Measurements from ENCODE around the gene GDPGP1. TPM values are rescaled to one million over a fixed set of nuclear protein-coding genes. Genes with fewer than 3 reads are reported as not detected.
"Not testable (repeated sequence)": the region's sequence is repeated elsewhere in the genome, so short reads cannot be mapped to it uniquely, and the experiment has no call there.

Gene GDPGP1
- total RNA-seq, 1 experiment from 2014 or later: 6.6 TPM

- no TSS peak for BruUV-seq (replicated peaks)
- ChIA-PET POLR2A (ENCODE audit: unreplicated experiment) (no interaction called here), CTCF (no interaction called here)
- Histone ChIP-seq H3F3A (ENCODE audit: low read length, unreplicated experiment) (no peaks in the 10 kb centered on the region), H3K9ac (ENCODE audit: low read length) (no peak overlapping the region), H3K79me2 (ENCODE audit: low read length) (0 out of 2 replicates have a peak, but pooled peaks cover 6% of the 10 kb centered on the region), H3K4me2 (ENCODE audit: low read length) (no peak overlapping the region), H4K20me1 (ENCODE audit: low read length) (no peaks in the 10 kb centered on the region), H3K36me3 (ENCODE audit: low read depth, low read length) (no peaks in the 10 kb centered on the region), H2AFZ (ENCODE audit: low read length) (no peak overlapping the region), H3K9me3 (ENCODE audit: low read length) (no peaks in the 10 kb centered on the region), H3K27ac (ENCODE audit: low read length) (peak overlapping the region; percentile 65), H3K4me3 (ENCODE audit: low read length) (no peak overlapping the region), H3K27me3 (ENCODE audit: low read length) (no peaks in the 10 kb centered on the region), H3K9me2 (replicated peaks; ENCODE audit: low read length) (no peaks in the 10 kb centered on the region), H3K4me1 (ENCODE audit: insufficient read depth, low read length) (peaks cover 25% of the 10 kb centered on the region)
- no peak for TF ChIP-seq EZH2 (IDR thresholded peaks at IDR 0.05; ENCODE audit: low read length, unreplicated experiment)
- TF ChIP-seq CTCF (conservative IDR thresholded peaks at IDR 0.05; ENCODE audit: low read depth, low read length): no peak
- TF ChIP-seq EZH2phosphoT487 (IDR thresholded peaks at IDR 0.05; ENCODE audit: borderline replicate concordance, low read length): no peak
- DNase-seq (peak; percentile 18), ATAC-seq (no peak)
- intact Hi-C loops (cut with micrococcal nuclease): no loop called here
These were observed 25.5 kb downstream of the GDPGP1 start for GRCh38 chr15:90259524-90259923.

GRCh38 chr15:90260731-90261130 lies 26.7 kb downstream of the GDPGP1 start:
- intact Hi-C loops (cut with micrococcal nuclease); H3K4me3 ChIP-seq (ENCODE audit: low read length); H3F3A ChIP-seq (ENCODE audit: low read length, unreplicated experiment); ATAC-seq; H3K36me3 ChIP-seq (ENCODE audit: low read depth, low read length); POLR2A ChIA-PET (ENCODE audit: unreplicated experiment); H3K9me3 ChIP-seq (ENCODE audit: low read length); H3K9ac ChIP-seq (ENCODE audit: low read length); H3K4me2 ChIP-seq (ENCODE audit: low read length); H4K20me1 ChIP-seq (ENCODE audit: low read length); H3K9me2 ChIP-seq (replicated peaks; ENCODE audit: low read length); H3K27me3 ChIP-seq (ENCODE audit: low read length); H2AFZ ChIP-seq (ENCODE audit: low read length); CTCF ChIA-PET; H3K27ac ChIP-seq (ENCODE audit: low read length); BruUV-seq (replicated peaks); DNase-seq: not testable (repeated sequence)
- peaks cover 34% of the 10 kb centered on the region for H3K4me1 ChIP-seq (ENCODE audit: insufficient read depth, low read length)
- H3K79me2 ChIP-seq (ENCODE audit: low read length): peaks cover 16% of the 10 kb centered on the region

- TF ChIP-seq CTCF (conservative IDR thresholded peaks at IDR 0.05; ENCODE audit: low read depth, low read length): no peak
- no peak for TF ChIP-seq EZH2 (IDR thresholded peaks at IDR 0.05; ENCODE audit: low read length, unreplicated experiment)
- TF ChIP-seq EZH2phosphoT487 (IDR thresholded peaks at IDR 0.05; ENCODE audit: borderline replicate concordance, low read length): no peak
- ChIA-PET CTCF (no interaction called here), POLR2A (ENCODE audit: unreplicated experiment) (no interaction called here)
- Histone ChIP-seq H3K27ac (ENCODE audit: low read length) (peak overlapping the region; percentile 80), H3K79me2 (ENCODE audit: low read length) (peaks cover 27% of the 10 kb centered on the region), H2AFZ (ENCODE audit: low read length) (no peak overlapping the region), H3K4me2 (ENCODE audit: low read length) (peak overlapping the region; percentile 4; the same call in 1 of the 2 replicates), H3K9me2 (replicated peaks; ENCODE audit: low read length) (no peaks in the 10 kb centered on the region), H3K27me3 (ENCODE audit: low read length) (no peaks in the 10 kb centered on the region), H3K4me3 (ENCODE audit: low read length) (no peak overlapping the region), H3K9me3 (ENCODE audit: low read length) (no peaks in the 10 kb centered on the region), H3K9ac (ENCODE audit: low read length) (peak overlapping the region; percentile 47), H3K4me1 (ENCODE audit: insufficient read depth, low read length) (peaks cover 35% of the 10 kb centered on the region), H3K36me3 (ENCODE audit: low read depth, low read length) (no peaks in the 10 kb centered on the region), H3F3A (ENCODE audit: low read length, unreplicated experiment) (no peaks in the 10 kb centered on the region), H4K20me1 (ENCODE audit: low read length) (peaks cover 7% of the 10 kb centered on the region)
- no TSS peak for BruUV-seq (replicated peaks)
- ATAC-seq: no peak
- peak; percentile 78 for DNase-seq
- intact Hi-C loops (cut with micrococcal nuclease): no loop called here
These were observed 27.8 kb downstream of the GDPGP1 start for GRCh38 chr15:90261811-90262210.
